SK-N-SH treated with all-trans-retinoic acid at 6 μM for 48 hours (cell line): ENCODE data around the gene OTOG.

Experiments used
- ATAC-seq: fragments of 200-7000 bp; cut with Tn5 transposase; 3 replicates; pipeline ENCODE4 v1.9.1; 2020; ENCODE audit warnings: mild to moderate bottlenecking, moderate library complexity
- ARNTL ChIP-seq: fragments of 450-650 bp; formaldehyde crosslinking; IDR thresholded peaks from 2 replicates; pipeline ENCODE4 v1.5.0; 2020; ENCODE audit warnings: low read depth, mild to moderate bottlenecking, moderate library complexity, borderline replicate concordance
- BACH2 ChIP-seq: fragments of 250-450 bp; sonication (Bioruptor Pico); IDR thresholded peaks from 2 replicates; pipeline ENCODE4 v1.9.0; 2021; ENCODE audit warnings: mild to moderate bottlenecking, borderline replicate concordance
- CSDC2 ChIP-seq: fragments of 250-450 bp; sonication (Bioruptor Pico); IDR thresholded peaks from 2 replicates; pipeline ENCODE4 v1.5.0; 2020; ENCODE audit warnings: mild to moderate bottlenecking, moderate library complexity
- CSRNP3 ChIP-seq: fragments of 250-450 bp; sonication (Bioruptor Pico); IDR thresholded peaks from 2 replicates; pipeline ENCODE4 v1.5.1; 2021; ENCODE audit warnings: mild to moderate bottlenecking, moderate library complexity
- ESRRG ChIP-seq: fragments of 250-450 bp; sonication (Bioruptor Pico); IDR thresholded peaks from 2 replicates; pipeline ENCODE4 v1.6.1; 2021; ENCODE audit warnings: mild to moderate bottlenecking
- ISL1 ChIP-seq: fragments of 250-450 bp; sonication (Bioruptor Pico); IDR thresholded peaks from 2 replicates; pipeline ENCODE4 v2.1.2; 2022; ENCODE audit warnings: mild to moderate bottlenecking, moderate library complexity
- OSR1 ChIP-seq: fragments of 250-450 bp; sonication (Bioruptor Pico); IDR thresholded peaks from 2 replicates; pipeline ENCODE4 v1.8.0; 2022; ENCODE audit warnings: moderate library complexity, mild to moderate bottlenecking, inconsistent platforms
- PATZ1 ChIP-seq: fragments of 250-450 bp; sonication (Bioruptor Pico); IDR thresholded peaks from 2 replicates; pipeline ENCODE4 v1.8.0; 2020; ENCODE audit warnings: mild to moderate bottlenecking, moderate library complexity, borderline replicate concordance
- POU6F1 ChIP-seq: fragments of 250-450 bp; sonication (Bioruptor Pico); IDR thresholded peaks from 2 replicates; pipeline ENCODE4 v1.8.0; 2021; ENCODE audit warnings: low read depth, mild to moderate bottlenecking, moderate library complexity, borderline replicate concordance
- RARB ChIP-seq: fragments of 250-450 bp; sonication (Bioruptor Pico); IDR thresholded peaks from 2 replicates; pipeline ENCODE4 v1.8.0; 2021; ENCODE audit warnings: mild to moderate bottlenecking, moderate library complexity
- TCF4 ChIP-seq: fragments of 250-450 bp; sonication (Bioruptor Pico); IDR thresholded peaks from 2 replicates; pipeline ENCODE4 v1.8.0; 2021; ENCODE audit warnings: mild to moderate bottlenecking, moderate library complexity, borderline replicate concordance
- TSHZ2 ChIP-seq: fragments of 250-450 bp; sonication (Bioruptor Pico); IDR thresholded peaks from 2 replicates; pipeline ENCODE4 v1.5.0; 2020; ENCODE audit warnings: mild to moderate bottlenecking, moderate library complexity
- ZC3H10 ChIP-seq: fragments of 250-450 bp; sonication (Bioruptor Pico); IDR thresholded peaks from 2 replicates; pipeline ENCODE4 v1.5.1; 2021; ENCODE audit warnings: mild to moderate bottlenecking, moderate library complexity
- ZFP3 ChIP-seq: fragments of 250-450 bp; sonication (Bioruptor Pico); IDR thresholded peaks from 2 replicates; pipeline ENCODE4 v1.5.0; 2020; ENCODE audit warnings: mild to moderate bottlenecking, moderate library complexity
- ZFP30 ChIP-seq: fragments of 450-650 bp; formaldehyde crosslinking; IDR thresholded peaks from 2 replicates; pipeline ENCODE4 v1.5.0; 2022; ENCODE audit warnings: mild to moderate bottlenecking, moderate library complexity
- ZNF565 ChIP-seq: fragments of 450-650 bp; formaldehyde crosslinking; conservative IDR thresholded peaks from 2 replicates; pipeline ENCODE4 v1.5.0; 2020; ENCODE audit warnings: low read depth, mild to moderate bottlenecking, moderate library complexity
- ZNF70 ChIP-seq: fragments of 450-650 bp; formaldehyde crosslinking; IDR thresholded peaks from 2 replicates; pipeline ENCODE4 v1.5.0; 2020; ENCODE audit warnings: mild to moderate bottlenecking, moderate library complexity
- ZNF8 ChIP-seq: fragments of 450-650 bp; formaldehyde crosslinking; IDR thresholded peaks from 2 replicates; pipeline ENCODE4 v1.5.0; 2020; ENCODE audit warnings: mild to moderate bottlenecking, moderate library complexity

Gene OTOG

GRCh38 chr11:17525570-17525969 is 21.5 kb upstream of the OTOG start (continued):
- no peak for TF ChIP-seq PATZ1 (CRISPR knock-in tag)
- no peak for TF ChIP-seq ZFP30 (CRISPR knock-in tag)
- TF ChIP-seq ZNF565 (CRISPR knock-in tag) = no peak
- TF ChIP-seq CSDC2 (CRISPR knock-in tag) = no peak
- TF ChIP-seq ZFP3 = no peak
- TF ChIP-seq OSR1 (CRISPR knock-in tag) = no peak
- no peak for TF ChIP-seq ISL1 (CRISPR knock-in tag)
- TF ChIP-seq ARNTL (CRISPR knock-in tag) = no peak
- no peak for TF ChIP-seq ESRRG
- TF ChIP-seq TCF4 = no peak
- TF ChIP-seq, all 23 proteins: peak for 0

GRCh38 chr11:17526326-17526725 is 20.7 kb upstream of the OTOG start:
- TF ChIP-seq TCF4 (no peak), ZFP3 (no peak), TSHZ2 (CRISPR knock-in tag) (no peak)
- ATAC-seq = no peak

GRCh38 chr11:17526931-17527627 is 20.0 kb upstream of the OTOG start:
- ATAC-seq = no peak
- TF ChIP-seq PATZ1 (CRISPR knock-in tag) (no peak), TSHZ2 (CRISPR knock-in tag) (no peak), ZNF8 (no peak), ZC3H10 (CRISPR knock-in tag) (no peak), ARNTL (CRISPR knock-in tag) (no peak), ISL1 (CRISPR knock-in tag) (no peak), CSRNP3 (CRISPR knock-in tag) (no peak), BACH2 (CRISPR knock-in tag) (no peak), OSR1 (CRISPR knock-in tag) (no peak), RARB (CRISPR knock-in tag) (no peak), POU6F1 (no peak), TCF4 (no peak), CSDC2 (CRISPR knock-in tag) (no peak), ZFP30 (CRISPR knock-in tag) (no peak), ZNF70 (CRISPR knock-in tag) (no peak)
